Fibroblast of the aortic adventitia (primary cell): ENCODE results near the gene PPHLN1. TPM values are rescaled to one million over a fixed set of nuclear protein-coding genes. Genes with fewer than 3 reads are reported as not detected.

ENCODE experiments used
- DNase-seq: peaks from one replicate; pipeline ENCODE4 v3.0.0-alpha.2; 2010; ENCODE audit warnings: low read depth
- H3K4me3 ChIP-seq: 2 replicates; pipeline ENCODE4 v1.5.1; 2011; ENCODE audit warnings: low read depth, mild to moderate bottlenecking, control low read depth, low read length, moderate library complexity
- total RNA-seq: library from RNA; depleted of rRNA; stranded (reverse); fragments of >200 nt; gene quantifications from 2 replicates; pipeline ENCODE4 v1.2.3, GENCODE V29; 2012; ENCODE audit warnings: low replicate concordance
- TF ChIP-seq, protein P1 (sequence below): IDR thresholded peaks from 2 replicates; pipeline ENCODE4 v1.5.1; 2011; ENCODE audit warnings: mild to moderate bottlenecking, low read length, control low read depth, inconsistent platforms; ENCODE audit not compliant: insufficient read depth

Gene PPHLN1
- total RNA-seq, 1 donor, result 74.7 TPM

DNA sequence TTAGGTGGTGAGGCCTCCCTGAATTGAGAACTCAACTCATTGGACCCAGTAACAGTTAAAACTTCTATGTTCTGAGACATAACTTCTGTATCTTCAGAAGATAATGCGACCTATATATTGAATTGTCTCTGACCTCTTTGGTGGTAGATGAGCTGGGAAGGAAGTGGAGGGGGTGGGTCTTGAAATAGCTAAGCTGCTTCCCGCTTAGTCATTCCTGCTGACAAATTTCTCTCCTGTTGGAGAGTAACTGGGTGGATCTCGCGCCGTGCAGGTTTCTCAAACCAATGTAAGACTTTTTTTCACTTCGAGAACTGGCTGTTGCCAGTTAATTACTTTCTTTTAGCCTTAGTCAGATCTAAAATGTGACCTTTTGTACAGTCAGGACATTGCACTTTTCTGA lies 100.8 kb downstream of the PPHLN1 start:
- DNase-seq, result peak; percentile 19
- TF ChIP-seq, protein P1, sequence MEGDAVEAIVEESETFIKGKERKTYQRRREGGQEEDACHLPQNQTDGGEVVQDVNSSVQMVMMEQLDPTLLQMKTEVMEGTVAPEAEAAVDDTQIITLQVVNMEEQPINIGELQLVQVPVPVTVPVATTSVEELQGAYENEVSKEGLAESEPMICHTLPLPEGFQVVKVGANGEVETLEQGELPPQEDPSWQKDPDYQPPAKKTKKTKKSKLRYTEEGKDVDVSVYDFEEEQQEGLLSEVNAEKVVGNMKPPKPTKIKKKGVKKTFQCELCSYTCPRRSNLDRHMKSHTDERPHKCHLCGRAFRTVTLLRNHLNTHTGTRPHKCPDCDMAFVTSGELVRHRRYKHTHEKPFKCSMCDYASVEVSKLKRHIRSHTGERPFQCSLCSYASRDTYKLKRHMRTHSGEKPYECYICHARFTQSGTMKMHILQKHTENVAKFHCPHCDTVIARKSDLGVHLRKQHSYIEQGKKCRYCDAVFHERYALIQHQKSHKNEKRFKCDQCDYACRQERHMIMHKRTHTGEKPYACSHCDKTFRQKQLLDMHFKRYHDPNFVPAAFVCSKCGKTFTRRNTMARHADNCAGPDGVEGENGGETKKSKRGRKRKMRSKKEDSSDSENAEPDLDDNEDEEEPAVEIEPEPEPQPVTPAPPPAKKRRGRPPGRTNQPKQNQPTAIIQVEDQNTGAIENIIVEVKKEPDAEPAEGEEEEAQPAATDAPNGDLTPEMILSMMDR, result no peak
- no peak overlapping the region for H3K4me3 ChIP-seq

DNA sequence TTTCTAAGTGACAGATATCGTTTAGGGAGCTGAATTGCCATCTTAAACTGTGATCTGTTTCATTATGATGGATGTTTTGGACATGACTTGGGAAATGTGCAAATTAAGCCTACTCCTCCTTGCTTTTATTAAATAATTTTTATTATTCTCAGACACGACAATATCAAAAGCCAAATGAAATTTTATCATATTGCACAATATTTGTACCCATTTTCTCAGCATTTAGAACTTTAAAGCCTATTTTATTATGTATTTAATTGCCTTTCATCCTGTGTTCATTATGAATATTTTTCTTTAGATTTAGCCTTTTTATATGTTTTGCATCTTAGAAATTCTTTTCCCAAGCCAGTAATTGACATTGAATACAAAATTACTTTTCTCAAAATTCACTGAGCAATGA lies 102.9 kb downstream of the PPHLN1 start:
- no peak for DNase-seq
- H3K4me3 ChIP-seq, result no peak overlapping the region
- TF ChIP-seq, protein P1, result no peak

DNA sequence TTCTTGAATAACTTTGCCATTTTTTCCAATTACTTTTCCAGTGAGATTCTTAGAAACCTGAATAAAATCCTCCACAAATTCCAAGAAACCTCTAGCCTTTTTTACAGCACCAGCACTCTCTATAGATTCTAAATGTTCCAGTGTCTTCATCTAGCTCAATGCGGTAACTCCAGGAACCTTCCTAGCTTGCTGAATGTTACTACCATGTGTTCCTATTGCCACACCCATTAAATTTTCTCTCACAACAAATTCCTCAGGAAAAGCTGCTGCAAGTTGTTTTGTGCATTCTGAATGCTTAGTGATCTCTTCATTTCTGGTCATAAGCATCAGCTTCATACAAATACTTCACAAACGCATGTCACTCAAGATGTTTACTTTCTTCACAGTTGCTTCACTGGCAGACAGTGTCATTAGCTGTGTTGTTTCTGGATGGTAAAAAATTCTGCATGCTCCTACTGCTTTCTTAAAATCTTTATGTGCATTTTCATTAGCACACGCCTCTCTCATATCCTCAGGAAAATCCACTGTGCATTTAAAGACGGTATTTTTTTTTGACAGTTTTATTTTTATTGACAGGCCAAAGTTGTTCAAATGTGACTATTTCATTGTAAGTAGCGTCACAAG lies 106.7 kb downstream of the PPHLN1 start:
- DNase-seq, result no peak
- TF ChIP-seq, protein P1, result no peak
- no peak overlapping the region for H3K4me3 ChIP-seq

DNA sequence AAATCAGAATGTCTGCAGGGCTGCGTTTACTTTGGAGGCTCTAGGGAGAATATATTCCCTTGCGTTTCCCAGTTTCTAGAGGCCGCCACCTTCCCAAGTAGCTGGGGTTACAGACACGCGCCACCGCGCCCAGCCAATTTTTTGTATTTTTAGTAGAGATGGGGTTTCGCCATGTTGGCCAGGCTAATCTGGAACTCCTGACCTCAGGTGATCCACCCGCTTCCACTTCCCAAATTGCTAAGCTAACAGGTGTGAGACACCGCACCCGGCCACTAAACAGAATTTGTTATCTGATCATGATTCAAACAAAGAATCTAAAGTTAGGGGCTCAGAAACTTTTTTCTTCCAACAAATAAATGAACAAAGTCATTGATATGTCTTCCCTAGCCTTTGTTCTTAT lies 114.6 kb downstream of the PPHLN1 start:
- no peak overlapping the region for H3K4me3 ChIP-seq
- TF ChIP-seq, protein P1, result no peak
- DNase-seq, result no peak

DNA sequence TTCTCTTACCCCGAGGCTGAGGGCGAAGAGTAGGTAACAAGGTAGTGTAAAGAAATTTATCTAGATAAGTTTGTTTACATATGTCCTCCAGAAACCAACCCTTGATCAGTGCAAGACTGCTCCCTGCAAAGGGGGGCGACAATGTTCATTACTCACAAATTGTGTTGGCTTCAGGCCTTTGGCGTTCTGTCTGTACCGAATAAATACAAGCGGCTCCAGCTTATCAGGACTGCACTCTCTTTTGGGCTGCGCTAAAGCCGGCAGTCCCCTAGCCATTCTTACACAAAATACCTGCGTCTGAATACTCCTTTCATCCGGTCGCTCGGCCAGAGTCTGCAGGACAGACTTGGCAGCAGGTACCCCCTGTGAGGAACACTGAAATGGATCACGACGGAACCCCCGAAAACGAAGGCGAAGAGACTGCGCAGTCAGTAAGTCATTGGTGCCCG lies 116.4 kb downstream of the PPHLN1 start:
- TF ChIP-seq, protein P1, result no peak
- no peak overlapping the region for H3K4me3 ChIP-seq
- DNase-seq, result no peak

DNA sequence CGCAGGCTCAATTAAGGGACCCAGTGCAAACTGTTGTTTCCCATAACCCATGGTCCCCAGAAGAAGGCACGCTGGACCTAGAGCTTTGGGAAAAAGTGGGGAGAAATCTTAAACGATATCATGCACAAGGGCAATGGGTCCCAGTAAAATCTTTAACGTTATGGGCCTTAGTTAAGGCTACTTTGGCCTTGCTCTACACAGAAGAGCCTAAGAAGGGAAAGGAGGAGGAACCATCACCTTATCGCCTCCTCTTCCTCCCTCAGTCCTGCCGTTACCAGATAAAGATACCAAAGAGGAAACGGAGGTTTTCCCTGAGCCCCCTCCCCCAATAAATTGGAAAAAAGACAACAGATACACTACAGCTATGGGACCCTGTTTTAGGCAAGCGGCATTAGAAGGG lies 116.9 kb downstream of the PPHLN1 start:
- no peak for DNase-seq
- no peak overlapping the region for H3K4me3 ChIP-seq
- TF ChIP-seq, protein P1, result no peak

DNA sequence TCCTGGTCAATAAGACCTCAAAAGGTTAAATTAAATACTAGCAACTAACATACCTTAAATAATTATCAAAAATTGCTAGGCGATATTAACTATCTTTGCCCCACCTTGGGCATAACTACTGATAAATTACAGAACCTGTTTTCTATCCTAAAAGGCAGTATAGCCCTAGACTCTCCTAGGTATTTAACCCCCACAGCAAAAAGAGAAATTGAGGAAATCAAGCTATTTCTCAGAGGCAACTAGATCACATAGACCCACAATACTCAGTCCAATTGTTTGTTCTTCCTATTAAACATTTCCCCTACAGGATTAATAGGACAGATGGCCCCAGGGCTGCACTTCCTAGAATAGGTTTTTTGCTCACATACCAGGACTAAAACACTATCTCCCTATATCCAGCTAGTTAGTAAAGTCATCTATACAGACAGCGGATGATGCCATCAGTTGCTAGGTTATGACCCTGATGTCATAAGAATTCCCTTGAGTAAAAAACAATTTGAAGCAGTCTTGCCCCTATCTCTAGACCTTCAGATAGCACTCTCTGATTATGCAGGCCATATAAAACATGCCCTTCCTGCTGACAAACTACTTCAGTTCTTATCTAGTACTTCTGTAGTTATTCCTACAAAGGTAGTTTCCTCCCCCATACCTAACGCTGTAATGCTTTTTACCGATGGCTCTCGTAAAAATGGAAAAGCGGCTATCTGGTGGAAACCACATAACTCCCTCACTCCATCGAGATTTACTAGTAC lies 118.4 kb downstream of the PPHLN1 start:
- no peak for DNase-seq
- TF ChIP-seq, protein P1, result no peak
- H3K4me3 ChIP-seq, result no peak overlapping the region
